ENCODE data around the gene UGP2. TPM values are rescaled to one million over a fixed set of nuclear protein-coding genes. Genes with fewer than 3 reads are reported as not detected.
"Not testable (repeated sequence)": the region's sequence is repeated elsewhere in the genome, so short reads cannot be mapped to it uniquely, and the experiment has no call there.

Gene UGP2
- total RNA-seq, 4 donors from 2014 or later = 85.4 to 125 (median 106) TPM

GRCh38 chr2:63898839-63899238 is 57.1 kb downstream of the UGP2 start:
- H3K36me3 ChIP-seq = peaks cover 0 to 74% (median 0%) of the 10 kb centered on the region in 3 donors
- TF ChIP-seq CTCF (IDR thresholded peaks at IDR 0.05) (no peak), POLR2A (IDR thresholded peaks at IDR 0.05) (no peak)
- H3K9me3 ChIP-seq = peaks cover 0 to 4% (median 0%) of the 10 kb centered on the region in 4 donors
- no peak overlapping the region for H3K4me3 ChIP-seq
- no peak for DNase-seq
- H3K27ac ChIP-seq = no peak overlapping the region
- no peaks in the 10 kb centered on the region for H3K27me3 ChIP-seq
- H3K4me1 ChIP-seq = no peaks in the 10 kb centered on the region

GRCh38 chr2:63899639-63900038 is 57.9 kb downstream of the UGP2 start:
- TF ChIP-seq POLR2A (IDR thresholded peaks at IDR 0.05) (no peak), CTCF (IDR thresholded peaks at IDR 0.05) (no peak)

GRCh38 chr2:63902149-63902548 is 60.5 kb downstream of the UGP2 start:
- DNase-seq = no peak
- no peak overlapping the region for H3K27ac ChIP-seq
- H3K36me3 ChIP-seq = peaks cover 0 to 59% (median 0%) of the 10 kb centered on the region in 3 donors
- TF ChIP-seq POLR2A (IDR thresholded peaks at IDR 0.05) (no peak), CTCF (IDR thresholded peaks at IDR 0.05) (no peak)
- H3K9me3 ChIP-seq = peaks cover 0 to 4% (median 0%) of the 10 kb centered on the region in 4 donors
- H3K27me3 ChIP-seq = no peaks in the 10 kb centered on the region
- no peak overlapping the region for H3K4me3 ChIP-seq
- no peaks in the 10 kb centered on the region for H3K4me1 ChIP-seq

More at GRCh38 chr2:63899639-63900038, 57.9 kb downstream of the UGP2 start:
- Histone ChIP-seq H3K27me3 (no peaks in the 10 kb centered on the region), H3K36me3 (peaks cover 0 to 66% (median 0%) of the 10 kb centered on the region in 3 donors), H3K27ac (no peak overlapping the region), H3K4me1 (no peaks in the 10 kb centered on the region), H3K4me3 (no peak overlapping the region), H3K9me3 (peaks cover 0 to 4% (median 0%) of the 10 kb centered on the region in 4 donors)
- no peak for DNase-seq

- Histone ChIP-seq H3K27me3 (no peaks in the 10 kb centered on the region), H3K9me3 (peaks cover 0 to 4% (median 0%) of the 10 kb centered on the region in 4 donors), H3K27ac (no peak overlapping the region), H3K4me1 (no peaks in the 10 kb centered on the region), H3K36me3 (peaks cover 0 to 59% (median 0%) of the 10 kb centered on the region in 3 donors), H3K4me3 (no peak overlapping the region)
- no peak for DNase-seq
- TF ChIP-seq POLR2A (IDR thresholded peaks at IDR 0.05) = no peak
- no peak for TF ChIP-seq CTCF (IDR thresholded peaks at IDR 0.05)
These were observed 61.3 kb downstream of the UGP2 start for GRCh38 chr2:63903003-63903402.

DNA sequence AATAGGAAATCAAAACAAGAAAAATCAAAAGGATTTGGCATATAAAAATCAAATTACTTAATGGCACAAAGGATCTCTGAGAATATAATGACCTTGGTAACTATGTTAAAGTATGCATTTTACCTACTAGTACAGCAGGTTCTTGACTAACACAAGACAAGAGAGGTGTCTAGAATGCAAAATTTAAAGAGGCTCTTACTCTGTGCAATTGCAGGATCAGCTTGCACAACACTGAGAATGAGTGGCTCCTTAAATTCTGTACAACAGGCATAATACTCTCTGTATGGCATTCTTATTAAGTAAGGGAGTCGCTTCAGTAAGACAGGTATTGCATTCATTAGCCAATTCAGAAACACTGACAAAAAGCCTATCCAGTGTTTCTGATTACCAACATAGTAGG is 72.6 kb downstream of the UGP2 start:
- Histone ChIP-seq H3K4me1 (no peaks in the 10 kb centered on the region), H3K4me3 (no peak overlapping the region), H3K9me3 (no peaks in the 10 kb centered on the region), H3K36me3 (peaks cover 0 to 67% (median 0%) of the 10 kb centered on the region in 3 donors), H3K27me3 (no peaks in the 10 kb centered on the region), H3K27ac (no peak overlapping the region)
- TF ChIP-seq POLR2A (IDR thresholded peaks at IDR 0.05) (no peak), CTCF (IDR thresholded peaks at IDR 0.05) (no peak)
- no peak for DNase-seq

GRCh38 chr2:63926815-63927214 is 85.1 kb downstream of the UGP2 start:
- Histone ChIP-seq H3K4me3 (no peak overlapping the region), H3K27me3 (no peaks in the 10 kb centered on the region), H3K4me1 (no peaks in the 10 kb centered on the region), H3K9me3 (no peaks in the 10 kb centered on the region), H3K36me3 (peaks cover 0 to 11% (median 0%) of the 10 kb centered on the region in 3 donors), H3K27ac (no peak overlapping the region)
- DNase-seq = no peak
- TF ChIP-seq POLR2A (IDR thresholded peaks at IDR 0.05) (no peak), CTCF (IDR thresholded peaks at IDR 0.05) (no peak)

DNA sequence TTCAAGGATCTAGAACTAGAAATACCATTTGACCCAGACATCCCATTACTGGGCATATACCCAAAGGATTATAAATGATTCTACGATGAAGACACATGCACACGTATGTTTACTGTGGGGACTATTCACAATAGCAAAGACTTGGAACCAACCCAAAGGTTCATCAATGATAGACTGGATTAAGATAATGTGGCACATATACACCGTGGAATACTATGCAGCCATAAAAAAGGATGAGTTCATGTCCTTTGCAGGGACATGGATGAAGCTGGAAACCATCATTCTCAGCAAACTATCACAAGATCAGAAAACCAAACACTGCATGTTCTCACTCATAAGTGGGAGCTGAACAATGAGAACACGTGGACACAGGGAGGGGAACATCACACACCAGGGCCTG is 90.4 kb downstream of the UGP2 start:
- H3K4me1 ChIP-seq, H3K4me3 ChIP-seq, H3K9me3 ChIP-seq, H3K27me3 ChIP-seq, H3K27ac ChIP-seq, DNase-seq: not testable (repeated sequence)
- H3K36me3 ChIP-seq = peaks cover 0 to 15% (median 0%) of the 10 kb centered on the region in 3 donors

All from Peyer's patch (tissue), 4 donors.